Loucy (cell line): ENCODE measurements around the gene KANSL1.

Experiments
- CTCF ChIP-seq: fragments of 200-600 bp; sonication (generic); conservative IDR thresholded peaks from 2 replicates; pipeline ENCODE4 v1.5.1; 2014; ENCODE audit warnings: mild to moderate bottlenecking, antibody characterized with exemption, low read length
- EZH2phosphoT487 ChIP-seq: fragments of 200-600 bp; IDR thresholded peaks from 2 replicates; pipeline ENCODE4 v1.6.1; 2018; ENCODE audit warnings: antibody characterized with exemption, mild to moderate bottlenecking, moderate library complexity, borderline replicate concordance

DNA sequence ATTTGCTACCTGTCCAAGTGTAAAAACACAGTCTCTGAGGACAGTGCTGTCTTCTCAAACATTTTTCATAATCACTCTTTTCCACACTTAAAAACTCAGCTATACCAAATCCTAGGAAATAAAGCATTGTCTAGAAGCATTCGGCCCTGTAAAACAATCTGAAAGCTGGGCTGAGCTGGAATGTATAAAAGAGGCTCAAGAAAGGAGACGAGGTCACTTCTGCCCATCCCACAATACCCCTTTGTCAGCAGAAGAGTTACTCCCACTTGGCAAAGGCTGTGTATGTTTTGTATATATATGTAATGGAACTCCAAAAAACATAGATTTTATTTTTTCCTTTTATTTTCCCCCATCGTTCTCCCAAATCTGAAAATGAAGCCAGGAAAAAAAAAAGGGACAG, 150.3 kb downstream of the KANSL1 start:
- TF ChIP-seq CTCF (no peak), EZH2phosphoT487 (no peak)
